ENCODE results near the gene EDDM13.
"Not testable (repeated sequence)": the region's sequence is repeated elsewhere in the genome, so short reads cannot be mapped to it uniquely, and the experiment has no call there.

EDDM13 gene

GRCh38 chr19:56295531-56296455, 23.2 kb downstream of the EDDM13 start:
- no peak for DNase-seq

DNA sequence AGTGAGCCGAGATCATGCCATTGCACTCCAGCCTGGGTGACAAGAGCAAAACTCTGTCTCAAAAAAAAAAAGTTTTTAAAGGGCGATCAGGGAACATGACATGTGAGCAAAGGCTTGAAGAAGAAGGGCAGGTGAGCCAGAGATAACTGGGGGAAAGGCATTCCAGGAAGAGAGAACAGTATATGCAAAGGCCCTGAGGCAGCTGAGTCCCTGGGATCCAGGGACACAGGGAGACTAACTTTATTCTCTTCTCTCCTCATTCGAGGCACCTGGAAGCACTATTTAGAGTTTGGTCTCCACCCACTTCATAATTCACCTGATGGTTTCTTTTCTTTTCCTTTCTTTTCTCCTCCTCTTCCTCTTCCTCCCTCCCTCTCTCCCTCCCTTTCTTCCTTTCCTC, 24.5 kb downstream of the EDDM13 start:
- no peak for DNase-seq

- no peak for DNase-seq
These were observed 27.1 kb downstream of the EDDM13 start for GRCh38 chr19:56299688-56300087.

DNA sequence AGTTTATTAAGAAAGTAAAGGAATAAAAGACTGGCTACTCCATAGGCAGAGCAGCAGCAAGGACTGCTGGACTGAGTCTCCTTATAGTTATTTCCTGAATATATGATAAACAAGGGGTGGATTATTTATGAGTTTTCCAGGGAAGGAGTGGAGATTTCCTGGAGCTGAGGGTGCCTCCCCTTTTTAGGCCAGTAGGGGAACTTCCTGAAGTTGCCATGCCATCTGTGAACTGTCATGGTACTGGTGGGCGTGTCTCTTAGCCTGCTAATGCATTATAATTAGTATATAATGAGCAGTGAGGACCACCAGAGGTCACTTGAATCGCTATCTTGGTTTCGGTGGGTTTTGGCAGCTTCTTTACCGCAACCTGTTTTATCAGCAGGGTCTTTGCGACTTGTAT, 28.6 kb downstream of the EDDM13 start:
- no peak for DNase-seq

DNA sequence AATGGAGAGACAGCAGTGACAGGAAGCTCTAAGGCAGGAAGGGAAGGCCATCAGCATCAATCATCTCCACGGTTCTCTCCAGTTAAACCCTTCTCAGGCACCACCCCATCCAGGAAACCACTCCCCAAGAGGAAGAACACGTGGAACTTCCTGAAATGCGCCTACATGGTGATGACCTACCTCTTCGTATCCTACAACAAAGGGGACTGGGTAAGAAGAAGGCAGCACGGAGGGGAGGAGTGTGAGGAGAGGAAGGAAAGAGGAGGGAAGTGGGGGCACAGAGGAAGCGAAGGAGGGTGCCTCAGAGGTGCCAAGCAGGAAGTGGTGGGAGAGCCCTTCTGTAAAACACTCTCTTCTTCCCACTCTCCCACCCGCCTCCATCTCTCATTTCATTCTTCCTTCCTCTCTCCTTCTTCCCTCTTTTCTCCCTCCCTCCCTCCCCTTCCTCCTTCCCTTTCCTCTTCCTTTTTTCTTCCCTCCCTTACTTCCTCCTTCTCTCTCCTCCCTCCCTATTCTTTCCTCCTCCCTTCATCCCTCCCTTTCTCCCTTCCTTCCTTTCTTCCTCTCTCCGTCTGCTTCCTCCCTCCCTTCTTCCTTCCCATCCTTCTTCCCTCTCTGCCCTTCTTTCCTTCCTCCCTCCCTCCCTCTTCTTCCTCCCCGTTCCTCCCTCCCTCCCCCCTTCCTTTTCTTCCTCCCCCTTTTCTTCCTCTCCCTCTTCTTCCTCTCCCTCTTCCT, 29.5 kb downstream of the EDDM13 start:
- no peak for DNase-seq

GRCh38 chr19:56304243-56304642, 31.7 kb downstream of the EDDM13 start:
- no peak for DNase-seq

GRCh38 chr19:56306016-56306415, 33.5 kb downstream of the EDDM13 start:
- no peak for DNase-seq

GRCh38 chr19:56307062-56307461, 34.5 kb downstream of the EDDM13 start:
- DNase-seq: not testable (repeated sequence)

DNA sequence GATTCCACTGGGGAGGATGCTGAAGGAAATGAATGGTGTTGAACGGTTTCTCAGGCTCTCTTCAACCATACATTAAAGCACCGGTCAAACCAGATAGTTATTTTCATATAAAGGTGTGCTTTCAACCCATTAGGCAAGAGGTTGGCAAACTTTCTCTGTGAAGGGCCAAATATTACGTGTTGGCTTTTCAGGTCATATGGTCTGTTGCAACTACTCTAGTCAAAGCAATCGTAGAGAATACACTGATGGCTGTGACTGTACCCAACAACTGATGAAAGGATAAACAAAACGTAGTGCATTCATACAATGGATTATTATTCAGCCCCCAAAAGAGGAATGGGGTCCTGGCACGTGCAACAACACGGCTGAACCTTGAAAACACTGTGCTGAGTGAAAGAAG, 36.2 kb downstream of the EDDM13 start:
- no peak for DNase-seq

DNA sequence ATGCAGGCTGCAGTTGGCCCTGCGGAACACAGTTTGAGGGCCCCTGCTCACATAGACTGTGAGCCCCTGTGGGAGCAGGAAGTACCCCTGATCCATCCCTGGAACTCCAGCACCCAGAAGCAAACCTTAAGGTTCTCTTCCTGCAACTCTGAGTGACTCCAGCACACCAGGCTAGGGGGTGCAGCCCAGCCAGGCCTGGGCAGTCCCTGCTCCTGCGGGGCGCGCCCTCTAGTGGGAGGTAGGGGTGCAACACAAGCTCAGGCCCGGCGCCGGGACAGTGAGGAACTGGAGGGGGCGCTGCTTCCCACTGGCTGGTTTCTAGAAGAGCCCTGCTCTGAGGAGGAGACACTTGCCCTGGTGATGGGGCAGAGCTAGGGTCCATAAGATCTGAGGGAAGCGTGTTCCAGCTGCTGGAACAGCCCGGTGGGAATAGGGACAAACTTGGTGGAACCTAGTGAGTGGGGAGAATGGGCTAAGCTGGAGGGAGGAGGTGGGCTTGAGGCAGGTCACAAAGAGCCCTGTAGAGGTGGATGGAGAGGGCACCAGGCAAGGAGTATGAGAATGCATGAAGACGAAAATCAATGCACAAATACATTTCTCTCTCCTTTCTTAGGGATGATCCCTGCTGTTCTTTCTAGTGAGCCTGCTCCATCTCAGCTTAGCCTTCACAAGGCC, 37.1 kb downstream of the EDDM13 start:
- DNase-seq: peak in 4 of 5 donors; percentile 30 to 51 (median 36)

- no peak for DNase-seq
These were observed 37.9 kb downstream of the EDDM13 start for GRCh38 chr19:56310462-56310861.

- no peak for DNase-seq
These were observed 39.8 kb downstream of the EDDM13 start for GRCh38 chr19:56312342-56312741.

GRCh38 chr19:56312787-56313657, 40.5 kb downstream of the EDDM13 start:
- peak in 1 of 5 donors; percentile 7 for DNase-seq

GRCh38 chr19:56314018-56314380, 41.5 kb downstream of the EDDM13 start:
- no peak for DNase-seq

GRCh38 chr19:56314381-56315076, 42.0 kb downstream of the EDDM13 start, which contains the start of gene ZSCAN5A:
Gene ZSCAN5A (minus strand): TSS chr19:56314839. CDS start chr19:56225046, 89,793 bp downstream.
- peak; percentile 95 to 98 (median 97) for DNase-seq

DNA sequence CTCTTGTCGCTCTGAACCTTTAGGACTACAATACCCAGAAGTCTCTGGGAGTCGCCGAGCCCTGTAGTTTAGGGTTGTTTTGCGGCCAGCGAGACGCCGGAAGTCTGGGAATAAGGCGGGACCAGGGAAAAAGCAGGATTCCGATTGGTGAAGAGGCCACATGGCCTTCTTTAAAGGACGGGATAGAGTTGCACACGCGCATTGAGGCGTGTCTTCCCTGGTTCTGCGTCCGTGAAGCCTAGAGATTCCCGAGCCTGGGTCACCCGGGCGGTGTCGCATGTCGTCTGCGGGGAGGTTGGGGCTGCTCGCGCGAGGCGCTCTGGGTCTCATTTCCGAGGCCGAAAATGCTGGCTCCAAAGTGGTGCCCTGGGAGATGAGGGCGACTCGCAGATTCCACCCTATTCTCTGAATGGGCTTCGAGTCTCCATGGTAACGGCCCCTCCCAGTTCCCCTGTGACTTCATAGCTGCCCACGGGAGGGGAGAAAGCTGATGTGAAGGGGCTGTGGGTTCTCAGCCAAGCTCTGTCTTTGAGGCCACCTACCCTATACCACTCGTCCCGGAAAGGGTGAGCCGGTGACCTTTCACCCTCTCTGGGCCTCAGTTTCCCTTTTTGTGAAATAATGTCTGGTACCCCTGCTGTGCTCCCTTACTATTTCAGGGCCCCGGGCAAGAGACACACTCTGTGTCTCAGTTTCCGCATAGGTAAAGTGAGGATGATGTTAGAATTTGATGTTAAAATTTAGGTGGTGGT, 42.7 kb downstream of the EDDM13 start:
- peak; percentile 79 to 96 (median 87) for DNase-seq

- DNase-seq: no peak
These were observed 44.2 kb downstream of the EDDM13 start for GRCh38 chr19:56316728-56317127.

DNA sequence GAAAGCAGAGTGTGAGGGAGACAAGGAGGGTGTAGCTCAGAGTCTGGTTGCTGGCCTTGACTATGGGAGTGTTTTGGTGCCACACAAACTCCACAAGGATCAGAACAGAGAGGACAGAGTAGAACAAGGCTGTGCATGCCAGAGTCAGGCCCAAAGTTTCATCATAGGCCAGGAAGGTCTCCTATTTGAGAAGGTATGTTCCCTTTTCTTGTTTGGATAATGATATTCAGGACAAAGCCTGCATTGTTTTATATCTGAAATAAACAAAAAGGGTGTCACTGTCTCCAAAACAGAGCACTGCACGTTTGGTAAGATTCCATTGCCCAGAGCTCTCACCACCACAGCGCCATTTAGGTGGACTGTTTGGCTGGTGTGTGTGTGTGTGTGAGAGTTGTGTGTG, 45.2 kb downstream of the EDDM13 start:
- DNase-seq: no peak

GRCh38 chr19:56319991-56320390, 47.4 kb downstream of the EDDM13 start:
- DNase-seq: no peak

GRCh38 chr19:56321254-56321988, 48.9 kb downstream of the EDDM13 start:
- DNase-seq: no peak
